Naive B cell (primary cell): ENCODE results near the gene IGFN1. TPM values are rescaled to one million over a fixed set of nuclear protein-coding genes. Genes with fewer than 3 reads are reported as not detected.

ENCODE experiments used
- ATAC-seq, 2 donors: fragments of 150-1000 bp; cut with Tn5 transposase; 2 replicates each; pipeline ENCODE4 v1.10.0; 2021; ENCODE audit warnings: low read depth in 2 of 2, mild to moderate bottlenecking in 2 of 2, moderate library complexity in 2 of 2
- DNase-seq: peaks from one replicate; pipeline ENCODE4 v3.0.0; 2022
- H3K27ac Mint-ChIP-seq, 6 donors: one replicate each; pipeline ENCODE4 v1.8.0; 2020 to 2022; ENCODE audit warnings: mild to moderate bottlenecking in 6 of 6, mixed read lengths in 6 of 6, moderate library complexity in 5 of 6, inconsistent platforms in 2 of 6
- H3K27me3 Mint-ChIP-seq, 3 donors: one replicate each; pipeline ENCODE4 v1.8.0; 2021 to 2022; ENCODE audit warnings: mixed read lengths in 3 of 3, mild to moderate bottlenecking in 1 of 3
- H3K36me3 Mint-ChIP-seq, 2 donors: one replicate each; pipeline ENCODE4 v1.8.0; 2020 to 2022; ENCODE audit warnings: mixed read lengths in 2 of 2, inconsistent platforms in 1 of 2, mild to moderate bottlenecking in 1 of 2
- H3K4me1 Mint-ChIP-seq, 3 donors: one replicate each; pipeline ENCODE4 v1.8.0; 2020 to 2022; ENCODE audit warnings: mixed read lengths in 3 of 3, inconsistent platforms in 1 of 3, mild to moderate bottlenecking in 1 of 3, moderate library complexity in 1 of 3
- H3K4me3 Mint-ChIP-seq, 8 donors: one replicate each; pipeline ENCODE4 v1.8.0; 2020 to 2022; ENCODE audit warnings: mild to moderate bottlenecking in 8 of 8, mixed read lengths in 8 of 8, moderate library complexity in 8 of 8, inconsistent platforms in 2 of 8
- H3K9me3 Mint-ChIP-seq, 7 donors: one replicate each; pipeline ENCODE4 v1.8.0; 2020 to 2022; ENCODE audit warnings: mixed read lengths in 7 of 7, mild to moderate bottlenecking in 5 of 7, inconsistent platforms in 2 of 7, moderate library complexity in 1 of 7
- polyA plus RNA-seq, 6 donors: library from polyadenylated mRNA; unstranded; fragments of 300-500 nt; fragmentation: Illumina TruSeq; gene quantifications; one replicate each; pipeline ENCODE4 v1.2.3, GENCODE V29; 2021; ENCODE audit warnings: low read depth in 6 of 6

Gene IGFN1
- polyA plus RNA-seq, 6 donors from 2014 or later = not detected

- Mint-ChIP-seq H3K27me3 (peaks cover 23 to 65% (median 57%) of the 10 kb centered on the region in 3 donors), H3K27ac (no peak overlapping the region), H3K4me1 (no peaks in the 10 kb centered on the region), H3K36me3 (no peaks in the 10 kb centered on the region), H3K4me3 (no peak overlapping the region), H3K9me3 (no peaks in the 10 kb centered on the region)
- DNase-seq (no peak), ATAC-seq (no peak)
These were observed 15.6 kb downstream of the IGFN1 start for GRCh38 chr1:201206176-201206575.

- Mint-ChIP-seq H3K27ac (peak overlapping the region in 1 of 6 donors; percentile 47), H3K36me3 (no peaks in the 10 kb centered on the region), H3K9me3 (peaks cover 0 to 2% (median 0%) of the 10 kb centered on the region in 7 donors), H3K4me3 (no peak overlapping the region), H3K4me1 (no peaks in the 10 kb centered on the region), H3K27me3 (peaks cover 30 to 74% (median 66%) of the 10 kb centered on the region in 3 donors)
- DNase-seq = no peak
- no peak for ATAC-seq
These were observed 16.4 kb downstream of the IGFN1 start for GRCh38 chr1:201207046-201207445.

- H3K4me1 Mint-ChIP-seq = no peaks in the 10 kb centered on the region
- H3K27ac Mint-ChIP-seq = no peak overlapping the region
- H3K9me3 Mint-ChIP-seq = peaks cover 0 to 2% (median 0%) of the 10 kb centered on the region in 7 donors
- no peak overlapping the region for H3K4me3 Mint-ChIP-seq
- no peaks in the 10 kb centered on the region for H3K36me3 Mint-ChIP-seq
- ATAC-seq (no peak), DNase-seq (no peak)
- H3K27me3 Mint-ChIP-seq = peaks cover 30 to 86% (median 70%) of the 10 kb centered on the region in 3 donors
These were observed 17.6 kb downstream of the IGFN1 start for GRCh38 chr1:201208236-201208635.

GRCh38 chr1:201212056-201212455, 21.4 kb downstream of the IGFN1 start:
- no peak overlapping the region for H3K4me3 Mint-ChIP-seq
- no peaks in the 10 kb centered on the region for H3K36me3 Mint-ChIP-seq
- no peak overlapping the region for H3K27ac Mint-ChIP-seq
- H3K9me3 Mint-ChIP-seq = peaks cover 0 to 2% (median 0%) of the 10 kb centered on the region in 7 donors
- H3K4me1 Mint-ChIP-seq = no peaks in the 10 kb centered on the region
- no peak for DNase-seq
- ATAC-seq = no peak
- peaks cover 25 to 59% (median 57%) of the 10 kb centered on the region in 3 donors for H3K27me3 Mint-ChIP-seq

- H3K36me3 Mint-ChIP-seq = no peaks in the 10 kb centered on the region
- H3K27ac Mint-ChIP-seq = no peak overlapping the region
- peaks cover 25 to 55% (median 54%) of the 10 kb centered on the region in 3 donors for H3K27me3 Mint-ChIP-seq
- ATAC-seq (no peak), DNase-seq (no peak)
- no peaks in the 10 kb centered on the region for H3K4me1 Mint-ChIP-seq
- H3K4me3 Mint-ChIP-seq = no peak overlapping the region
- peaks cover 0 to 2% (median 0%) of the 10 kb centered on the region in 7 donors for H3K9me3 Mint-ChIP-seq
These were observed 21.9 kb downstream of the IGFN1 start for GRCh38 chr1:201212461-201213055.

GRCh38 chr1:201213106-201213770, 22.6 kb downstream of the IGFN1 start:
- Mint-ChIP-seq H3K4me3 (no peak overlapping the region), H3K36me3 (no peaks in the 10 kb centered on the region), H3K9me3 (peaks cover 0 to 2% (median 0%) of the 10 kb centered on the region in 7 donors), H3K27me3 (peaks cover 25 to 48% (median 47%) of the 10 kb centered on the region in 3 donors), H3K27ac (no peak overlapping the region), H3K4me1 (no peaks in the 10 kb centered on the region)
- ATAC-seq (no peak), DNase-seq (no peak)

GRCh38 chr1:201213926-201214325, 23.3 kb downstream of the IGFN1 start:
- H3K4me1 Mint-ChIP-seq = no peaks in the 10 kb centered on the region
- no peak overlapping the region for H3K4me3 Mint-ChIP-seq
- peaks cover 0 to 2% (median 0%) of the 10 kb centered on the region in 7 donors for H3K9me3 Mint-ChIP-seq

GRCh38 chr1:201214461-201214860, 23.8 kb downstream of the IGFN1 start:
- H3K36me3 Mint-ChIP-seq = no peaks in the 10 kb centered on the region
- H3K4me1 Mint-ChIP-seq = no peaks in the 10 kb centered on the region
- H3K27me3 Mint-ChIP-seq = peaks cover 16 to 36% (median 35%) of the 10 kb centered on the region in 3 donors
- ATAC-seq = no peak
- H3K9me3 Mint-ChIP-seq = peaks cover 0 to 2% (median 0%) of the 10 kb centered on the region in 7 donors
- no peak overlapping the region for H3K4me3 Mint-ChIP-seq
- H3K27ac Mint-ChIP-seq = no peak overlapping the region
- DNase-seq = no peak

More at GRCh38 chr1:201213926-201214325, 23.3 kb downstream of the IGFN1 start:
- H3K27ac Mint-ChIP-seq = no peak overlapping the region
- no peaks in the 10 kb centered on the region for H3K36me3 Mint-ChIP-seq
- peaks cover 19 to 41% (median 40%) of the 10 kb centered on the region in 3 donors for H3K27me3 Mint-ChIP-seq
- no peak for DNase-seq
- no peak for ATAC-seq

- Mint-ChIP-seq H3K36me3 (no peaks in the 10 kb centered on the region), H3K4me3 (no peak overlapping the region), H3K27ac (no peak overlapping the region), H3K4me1 (no peaks in the 10 kb centered on the region), H3K27me3 (peaks cover 12 to 31% (median 30%) of the 10 kb centered on the region in 3 donors), H3K9me3 (peaks cover 0 to 2% (median 0%) of the 10 kb centered on the region in 7 donors)
- ATAC-seq = no peak
- DNase-seq = no peak
These were observed 24.3 kb downstream of the IGFN1 start for GRCh38 chr1:201214886-201215285.

GRCh38 chr1:201215531-201216357, 25.1 kb downstream of the IGFN1 start:
- ATAC-seq = no peak

GRCh38 chr1:201216395-201217085, 25.9 kb downstream of the IGFN1 start:
- Mint-ChIP-seq H3K36me3 (no peaks in the 10 kb centered on the region), H3K4me1 (no peaks in the 10 kb centered on the region), H3K4me3 (no peak overlapping the region), H3K27ac (no peak overlapping the region), H3K27me3 (peaks cover 4 to 19% (median 18%) of the 10 kb centered on the region in 3 donors), H3K9me3 (peaks cover 0 to 2% (median 0%) of the 10 kb centered on the region in 7 donors)
- DNase-seq = no peak
- no peak for ATAC-seq

More at GRCh38 chr1:201215531-201216357, 25.1 kb downstream of the IGFN1 start:
- H3K4me3 Mint-ChIP-seq = no peak overlapping the region
- no peaks in the 10 kb centered on the region for H3K36me3 Mint-ChIP-seq
- H3K9me3 Mint-ChIP-seq = peaks cover 0 to 2% (median 0%) of the 10 kb centered on the region in 7 donors
- H3K27ac Mint-ChIP-seq = peak overlapping the region in 1 of 6 donors; percentile 54
- no peak for DNase-seq
- H3K4me1 Mint-ChIP-seq = no peaks in the 10 kb centered on the region
- H3K27me3 Mint-ChIP-seq = peaks cover 11 to 27% (median 26%) of the 10 kb centered on the region in 3 donors

GRCh38 chr1:201217146-201217545, 26.5 kb downstream of the IGFN1 start:
- H3K9me3 Mint-ChIP-seq = no peaks in the 10 kb centered on the region
- no peaks in the 10 kb centered on the region for H3K36me3 Mint-ChIP-seq
- no peaks in the 10 kb centered on the region for H3K4me1 Mint-ChIP-seq
- ATAC-seq = no peak
- no peak overlapping the region for H3K4me3 Mint-ChIP-seq
- H3K27ac Mint-ChIP-seq = peak overlapping the region in 1 of 6 donors; percentile 67
- no peak for DNase-seq
- peaks cover 0 to 13% (median 12%) of the 10 kb centered on the region in 3 donors for H3K27me3 Mint-ChIP-seq

GRCh38 chr1:201217851-201218250, 27.2 kb downstream of the IGFN1 start:
- Mint-ChIP-seq H3K36me3 (no peaks in the 10 kb centered on the region), H3K4me3 (peak overlapping the region in 1 of 8 donors; percentile 66), H3K27me3 (peaks cover 0 to 6% (median 5%) of the 10 kb centered on the region in 3 donors), H3K27ac (no peak overlapping the region), H3K4me1 (no peaks in the 10 kb centered on the region), H3K9me3 (no peaks in the 10 kb centered on the region)
- DNase-seq = no peak
- ATAC-seq = no peak
